Measurements from ENCODE around the gene SIRT3.

DNA sequence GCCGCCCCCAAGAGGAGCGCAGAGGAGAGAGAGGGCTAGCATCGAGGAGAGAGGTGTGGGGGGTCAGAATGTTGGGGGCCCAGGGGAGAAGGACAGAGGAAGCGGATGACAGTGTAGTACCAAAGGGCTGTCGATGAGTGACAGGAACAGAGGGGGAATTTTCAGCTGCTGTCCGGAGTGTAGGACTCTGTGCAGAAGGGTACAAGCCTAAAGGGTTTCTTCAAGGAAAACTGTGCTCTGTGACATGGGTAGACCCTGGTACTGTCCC, 36.7 kb upstream of the SIRT3 start:
- TF ChIP-seq, protein P1, sequence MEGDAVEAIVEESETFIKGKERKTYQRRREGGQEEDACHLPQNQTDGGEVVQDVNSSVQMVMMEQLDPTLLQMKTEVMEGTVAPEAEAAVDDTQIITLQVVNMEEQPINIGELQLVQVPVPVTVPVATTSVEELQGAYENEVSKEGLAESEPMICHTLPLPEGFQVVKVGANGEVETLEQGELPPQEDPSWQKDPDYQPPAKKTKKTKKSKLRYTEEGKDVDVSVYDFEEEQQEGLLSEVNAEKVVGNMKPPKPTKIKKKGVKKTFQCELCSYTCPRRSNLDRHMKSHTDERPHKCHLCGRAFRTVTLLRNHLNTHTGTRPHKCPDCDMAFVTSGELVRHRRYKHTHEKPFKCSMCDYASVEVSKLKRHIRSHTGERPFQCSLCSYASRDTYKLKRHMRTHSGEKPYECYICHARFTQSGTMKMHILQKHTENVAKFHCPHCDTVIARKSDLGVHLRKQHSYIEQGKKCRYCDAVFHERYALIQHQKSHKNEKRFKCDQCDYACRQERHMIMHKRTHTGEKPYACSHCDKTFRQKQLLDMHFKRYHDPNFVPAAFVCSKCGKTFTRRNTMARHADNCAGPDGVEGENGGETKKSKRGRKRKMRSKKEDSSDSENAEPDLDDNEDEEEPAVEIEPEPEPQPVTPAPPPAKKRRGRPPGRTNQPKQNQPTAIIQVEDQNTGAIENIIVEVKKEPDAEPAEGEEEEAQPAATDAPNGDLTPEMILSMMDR (IDR thresholded peaks at IDR 0.05), result no peak
- TF ChIP-seq POLR2A (IDR thresholded peaks at IDR 0.05), result no peak

All from body of pancreas (tissue), 4 donors.